ENCODE results near the gene HCRT. TPM values are rescaled to one million over a fixed set of nuclear protein-coding genes. Genes with fewer than 3 reads are reported as not detected.

HCRT gene
- total and polyA plus RNA-seq, 2 of the 4 experiments (the other 2 are of a cell fraction): not detected

DNA sequence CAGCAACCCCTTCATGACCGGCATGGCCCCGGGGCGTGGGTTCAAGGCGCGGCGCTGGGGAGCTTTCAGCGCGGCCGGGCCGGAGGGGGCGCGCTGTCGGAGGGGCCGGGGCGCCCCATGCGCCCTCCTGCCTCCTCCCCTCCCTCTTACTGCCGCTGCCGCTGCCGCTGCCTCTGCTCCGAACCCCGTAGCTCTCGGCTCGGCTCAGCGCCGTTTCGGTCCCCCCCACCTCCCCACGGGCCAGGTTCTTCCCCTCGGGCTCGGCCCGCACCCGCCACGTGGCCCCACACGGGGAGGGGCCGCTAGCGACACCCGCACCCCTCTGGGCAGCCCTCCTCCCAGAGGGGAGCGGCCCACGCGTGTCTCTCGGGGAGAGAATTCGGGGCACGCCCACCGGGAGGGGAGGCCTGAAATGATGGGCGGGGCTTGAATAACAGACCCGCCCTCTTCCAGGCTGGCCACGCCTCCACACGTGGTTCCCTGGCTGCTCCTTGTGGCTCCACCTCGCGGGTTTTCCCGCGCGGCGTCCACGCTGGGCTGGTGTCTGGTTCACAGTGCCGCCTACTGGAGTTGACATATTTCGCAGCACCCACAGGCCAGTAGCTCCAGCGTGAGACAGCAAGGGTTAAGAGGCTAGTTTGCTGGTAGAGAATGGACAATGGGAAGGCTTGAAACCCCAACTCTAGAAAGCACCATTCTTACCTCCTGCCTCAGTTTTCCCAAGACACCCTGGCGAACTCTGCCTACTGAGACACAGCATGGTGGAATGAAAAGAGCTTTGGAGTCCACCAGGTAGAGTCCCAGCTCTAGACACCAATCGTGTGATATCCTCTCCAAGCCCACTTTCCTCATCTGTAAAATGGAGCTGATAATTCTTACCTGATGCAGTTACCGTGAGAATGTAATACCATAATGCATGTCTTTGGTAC, 4.1 kb downstream of the HCRT start, which contains the start of gene KCNH4 (continued):
- no peak for TF ChIP-seq MAFK (IDR thresholded peaks at IDR 0.05; ENCODE audit: low read depth, low read length)

DNA sequence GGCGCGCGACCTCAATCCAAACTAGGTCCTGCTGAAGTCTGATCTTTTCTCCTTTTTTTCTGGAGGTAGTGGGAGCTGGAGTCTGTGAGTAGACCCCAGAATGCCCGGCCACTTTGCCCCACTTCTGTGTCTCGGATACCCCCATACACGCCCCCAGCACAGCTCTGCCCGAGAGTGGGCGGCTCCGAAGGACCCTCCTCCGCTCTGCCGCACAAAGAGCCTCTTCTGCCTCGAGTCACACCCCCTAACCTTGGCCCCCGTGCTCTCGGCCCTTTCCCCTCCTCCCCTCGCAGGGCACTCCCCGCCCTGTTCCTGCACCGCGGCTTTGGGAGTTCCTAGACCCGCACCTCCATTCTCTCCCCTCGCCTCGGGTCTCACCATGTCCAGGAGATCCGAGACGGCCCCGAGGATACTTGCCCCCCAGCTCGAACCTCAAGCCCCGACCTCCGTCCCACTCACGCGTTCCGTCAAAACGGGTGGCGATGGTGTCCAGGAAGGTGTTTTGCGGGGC, 4.8 kb downstream of the HCRT start:
- Histone ChIP-seq H3K23ac (ENCODE audit: low read depth, low read length) (no peak overlapping the region), H4K5ac (ENCODE audit: low read depth, low read length) (no peak overlapping the region), H2BK5ac (ENCODE audit: low read depth, low read length, poor library complexity, severe bottlenecking) (no peak overlapping the region), H2AFZ (replicated peaks; ENCODE audit: low read length, poor library complexity) (peak overlapping the region; percentile 70), H3K27me3 (ENCODE audit: control insufficient read depth, insufficient read depth, low read length) (peaks cover 42% of the 10 kb centered on the region), H2BK120ac (ENCODE audit: low read depth, low read length) (no peak overlapping the region), H4K20me1 (ENCODE audit: insufficient read depth, low read length) (0 out of 2 replicates have a peak, but pooled peaks cover 2% of the 10 kb centered on the region), H3K36me3 (ENCODE audit: control insufficient read depth, insufficient read depth, low read length) (no peaks in the 10 kb centered on the region), H3K4ac (ENCODE audit: low read depth, low read length) (no peak overlapping the region), H3K4me1 (ENCODE audit: control insufficient read depth, insufficient read depth, low read length) (peaks cover 9% of the 10 kb centered on the region), H2BK20ac (ENCODE audit: low read depth, low read length) (no peak overlapping the region), H3K14ac (replicated peaks; ENCODE audit: low read depth, low read length) (no peak overlapping the region), H2AK5ac (ENCODE audit: low read depth, low read length) (no peak overlapping the region), H3K4me3 (ENCODE audit: insufficient read depth, low read depth, low read length) (no peak overlapping the region), H3K4me2 (ENCODE audit: low read depth, low read length) (no peak overlapping the region; the same call in 1 of the 2 replicates), H3K9me1 (ENCODE audit: insufficient read depth, low read length) (no peaks in the 10 kb centered on the region), H4K8ac (ENCODE audit: low read depth in 2 of 2, low read length in 2 of 2) (no peak overlapping the region), H2AK9ac (replicated peaks; ENCODE audit: low read depth, low read length, poor library complexity) (no peak overlapping the region), H3K9me3 (ENCODE audit: control insufficient read depth, insufficient read depth, low read length) (no peaks in the 10 kb centered on the region), H3K79me1 (ENCODE audit: low read depth in 1 of 2, low read length in 2 of 2) (no peaks in the 10 kb centered on the region), H3K9ac (ENCODE audit: low read depth, low read length) (no peak overlapping the region), H3K56ac (ENCODE audit: extremely low read depth, insufficient read depth, low read length) (no peak overlapping the region), H2BK15ac (ENCODE audit: low read depth, low read length) (no peak overlapping the region), H3K27ac (ENCODE audit: insufficient read depth, low read length) (no peak overlapping the region), H4K91ac (ENCODE audit: insufficient read depth, low read depth, low read length) (no peak overlapping the region), H3K18ac (ENCODE audit: low read depth, low read length) (no peak overlapping the region)
- dilution Hi-C loops (cut with HindIII; ENCODE audit: low sequenced_read_pairs, unreplicated experiment): no loop called here
- 3% methylated on average over 8 of the region's 33 CpGs; no CpG with 5 or more reads in 1 of the 2 experiments for WGBS, 2 experiments (ENCODE audit: extremely low coverage in 2 of 2, insufficient read length in 1 of 2)
- DNase-seq (no peak), ATAC-seq (ENCODE audit: low read depth) (no peak)
- TF ChIP-seq SMC3 (IDR thresholded peaks at IDR 0.05; ENCODE audit: low read depth, low read length) (no peak), RFX5 (IDR thresholded peaks at IDR 0.05; ENCODE audit: low read depth, low read length) (no peak), RAD21 (IDR thresholded peaks at IDR 0.05; ENCODE audit: low read length) (no peak), NFE2L2 (IDR thresholded peaks at IDR 0.05; ENCODE audit: low read depth, low read length) (no peak), ELK1 (IDR thresholded peaks at IDR 0.05; ENCODE audit: borderline replicate concordance, low read depth, low read length) (no peak), POLR2A (IDR thresholded peaks at IDR 0.05; ENCODE audit: low read depth, low read length) (no peak), RCOR1 (IDR thresholded peaks at IDR 0.05; ENCODE audit: insufficient replicate concordance, low read length) (no peak), BHLHE40 (IDR thresholded peaks at IDR 0.05; ENCODE audit: low read depth, low read length) (no peak), FOS (IDR thresholded peaks at IDR 0.05; ENCODE audit: low read depth, low read length) (no peak), MAZ (IDR thresholded peaks at IDR 0.05; ENCODE audit: borderline replicate concordance, low read depth, low read length) (no peak), CHD1 (IDR thresholded peaks at IDR 0.05; ENCODE audit: low read depth, low read length) (no peak), MXI1 (IDR thresholded peaks at IDR 0.05; ENCODE audit: borderline replicate concordance, low read depth, low read length) (no peak), CEBPB (IDR thresholded peaks at IDR 0.05; ENCODE audit: low read depth, low read length) (no peak)
- ChIA-PET CTCF (interaction anchor here (0.9 kb wide), 1 partner anchor 13 kb away, joined by 3 read pairs; no protein-coding TSS in a partner anchor), POLR2A (ENCODE audit: unreplicated experiment) (no interaction called here)
- no TSS peak for BruUV-seq (replicated peaks)
- intact Hi-C loops (cut with micrococcal nuclease): no loop called here
- in situ Hi-C loops (cut with MboI; ENCODE audit: low sequenced_read_pairs): no loop called here

Measured in IMR-90 (cell line).